Activated CD8-positive, alpha-beta T cell treated with anti-CD3 and anti-CD28 coated beads for 36 hours (primary cell): ENCODE results near the gene FOXK2. TPM values are rescaled to one million over a fixed set of nuclear protein-coding genes. Genes with fewer than 3 reads are reported as not detected.
"Not testable (repeated sequence)": the region's sequence is repeated elsewhere in the genome, so short reads cannot be mapped to it uniquely, and the experiment has no call there.

Experiments
- ATAC-seq: fragments of 200-7000 bp; cut with Tn5 transposase; one replicate; pipeline ENCODE4 v1.10.0; 2021; ENCODE audit warnings: mild to moderate bottlenecking, moderate library complexity
- CTCF ChIA-PET: fragments of 350-600 bp; sonication (Branson Sonifier 250); formaldehyde crosslinking; loops from one replicate; lab custom pipeline; 2021; ENCODE audit warnings: antibody characterized with exemption; lab: Charles Lee
- POLR2A ChIA-PET: fragments of 350-600 bp; sonication (Branson Sonifier 250); formaldehyde crosslinking; loops from one replicate; lab custom pipeline; 2021; ENCODE audit warnings: antibody characterized with exemption; lab: Charles Lee
- DNase-seq: peaks from one replicate; pipeline ENCODE4 v3.0.0-alpha.2; 2020
- H3K27ac Mint-ChIP-seq: one replicate; pipeline ENCODE4 v1.8.0; 2021; ENCODE audit warnings: mild to moderate bottlenecking, mixed read lengths
- H3K27me3 Mint-ChIP-seq: one replicate; pipeline ENCODE4 v1.8.0; 2021; ENCODE audit warnings: mixed read lengths
- H3K36me3 Mint-ChIP-seq: one replicate; pipeline ENCODE4 v1.8.0; 2021; ENCODE audit warnings: low read depth, mixed read lengths
- H3K4me1 Mint-ChIP-seq: one replicate; pipeline ENCODE4 v1.8.0; 2021; ENCODE audit warnings: low read depth, mixed read lengths
- H3K4me3 Mint-ChIP-seq: one replicate; pipeline ENCODE4 v1.8.0; 2021; ENCODE audit warnings: mild to moderate bottlenecking, moderate library complexity, mixed read lengths
- H3K9me3 Mint-ChIP-seq: one replicate; pipeline ENCODE4 v1.8.0; 2021; ENCODE audit warnings: mixed read lengths
- intact Hi-C: fragments of 100-400 bp; cut with micrococcal nuclease; formaldehyde crosslinking; loops from one replicate; pipeline ENCODE4 v1.10.0; 2022
- total RNA-seq, 2 experiments: library from RNA; stranded (reverse); gene quantifications; one replicate each; pipeline ENCODE4 v1.2.3, GENCODE V29; 2021
- TF ChIP-seq, protein P1 (sequence below): fragments of 200-600 bp; IDR thresholded peaks from one replicate; pipeline ENCODE4 v1.8.0; 2022; ENCODE audit warnings: antibody characterized with exemption, mild to moderate bottlenecking

Gene FOXK2
- total RNA-seq, 2 experiments from 2014 or later, result 55.6 to 59.5 TPM

DNA sequence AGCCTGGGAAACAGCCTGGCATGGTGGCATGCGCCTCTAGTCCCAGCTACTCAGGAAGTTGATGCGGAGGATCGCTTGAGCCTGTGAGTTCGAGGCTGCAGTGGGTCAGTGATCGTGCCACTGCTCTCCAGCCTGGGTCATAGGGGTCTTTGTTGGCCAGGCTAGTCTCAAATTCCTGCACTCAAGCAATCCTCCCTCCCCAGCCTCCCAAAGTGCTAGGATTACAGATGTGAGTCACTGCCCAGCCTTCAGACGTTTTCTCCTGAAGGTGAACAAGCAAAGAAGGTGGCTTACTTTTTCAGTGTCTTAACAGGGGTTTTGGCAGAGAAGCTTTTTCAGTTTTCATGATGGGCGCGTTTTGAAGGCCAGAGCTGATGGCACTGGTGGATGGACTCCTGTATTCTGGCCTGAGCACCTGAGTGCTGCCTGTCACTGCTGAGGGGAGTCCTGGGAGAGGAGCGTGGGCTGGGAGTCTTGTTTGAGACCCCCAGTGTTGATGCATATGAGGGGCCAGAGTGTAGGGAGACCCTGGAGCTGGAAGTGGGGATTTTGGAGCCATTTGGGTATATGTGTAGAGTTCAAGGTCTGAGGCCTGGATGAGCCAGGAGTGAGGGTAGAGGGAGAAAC is 41.4 kb downstream of the FOXK2 start:
- ChIA-PET CTCF (interaction anchor here (1.2 kb wide), 1 partner anchor 10 kb away, joined by 4 read pairs; no protein-coding TSS in a partner anchor), POLR2A (interaction anchor here (1.2 to 1.5 kb wide), 2 partner anchors 16 to 26 kb away, joined by 3 to 4 read pairs; no protein-coding TSS in a partner anchor)
- TF ChIP-seq, protein P1, sequence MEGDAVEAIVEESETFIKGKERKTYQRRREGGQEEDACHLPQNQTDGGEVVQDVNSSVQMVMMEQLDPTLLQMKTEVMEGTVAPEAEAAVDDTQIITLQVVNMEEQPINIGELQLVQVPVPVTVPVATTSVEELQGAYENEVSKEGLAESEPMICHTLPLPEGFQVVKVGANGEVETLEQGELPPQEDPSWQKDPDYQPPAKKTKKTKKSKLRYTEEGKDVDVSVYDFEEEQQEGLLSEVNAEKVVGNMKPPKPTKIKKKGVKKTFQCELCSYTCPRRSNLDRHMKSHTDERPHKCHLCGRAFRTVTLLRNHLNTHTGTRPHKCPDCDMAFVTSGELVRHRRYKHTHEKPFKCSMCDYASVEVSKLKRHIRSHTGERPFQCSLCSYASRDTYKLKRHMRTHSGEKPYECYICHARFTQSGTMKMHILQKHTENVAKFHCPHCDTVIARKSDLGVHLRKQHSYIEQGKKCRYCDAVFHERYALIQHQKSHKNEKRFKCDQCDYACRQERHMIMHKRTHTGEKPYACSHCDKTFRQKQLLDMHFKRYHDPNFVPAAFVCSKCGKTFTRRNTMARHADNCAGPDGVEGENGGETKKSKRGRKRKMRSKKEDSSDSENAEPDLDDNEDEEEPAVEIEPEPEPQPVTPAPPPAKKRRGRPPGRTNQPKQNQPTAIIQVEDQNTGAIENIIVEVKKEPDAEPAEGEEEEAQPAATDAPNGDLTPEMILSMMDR, result no peak
- Mint-ChIP-seq H3K36me3 (peaks cover 6% of the 10 kb centered on the region), H3K27ac (no peak overlapping the region), H3K27me3 (no peaks in the 10 kb centered on the region), H3K4me1 (peaks cover 28% of the 10 kb centered on the region), H3K9me3 (no peaks in the 10 kb centered on the region), H3K4me3 (no peak overlapping the region)
- intact Hi-C loops, result no loop called here
- no peak for ATAC-seq
- no peak for DNase-seq

DNA sequence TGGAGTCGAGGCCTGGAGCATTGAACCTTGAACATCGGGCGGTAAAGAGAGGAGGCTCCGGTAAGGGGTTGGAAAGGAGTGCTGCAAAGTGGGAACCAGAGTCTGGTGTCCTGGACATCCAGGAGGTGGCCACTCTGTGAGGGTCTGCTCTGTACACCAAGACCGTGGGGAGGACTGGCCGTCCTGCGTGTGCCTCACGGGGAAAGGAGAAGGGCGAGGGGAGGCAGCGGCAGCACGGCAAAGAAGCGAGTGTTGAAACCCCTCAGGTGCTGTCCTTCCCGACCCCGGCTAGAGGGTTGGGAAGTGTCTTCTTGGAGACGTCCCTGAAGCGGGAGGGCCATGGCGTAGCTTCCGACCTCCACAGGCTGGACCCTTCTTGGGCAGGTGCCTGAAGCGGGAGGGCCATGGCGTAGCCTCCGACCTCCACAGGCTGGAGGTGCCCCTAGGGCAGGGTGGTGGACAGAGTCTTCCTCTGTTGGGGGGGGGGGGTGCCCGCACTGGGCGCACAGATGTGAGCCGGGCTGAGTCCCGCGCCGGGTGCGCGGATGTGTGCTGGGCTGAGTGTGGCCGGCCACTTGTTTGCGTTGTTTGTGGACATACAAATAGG is 42.0 kb downstream of the FOXK2 start:
- POLR2A ChIA-PET, result interaction anchor here (1.5 kb wide), 1 partner anchor 17 kb away, joined by 4 read pairs; no protein-coding TSS in a partner anchor
- H3K27ac Mint-ChIP-seq, result no peak overlapping the region
- intact Hi-C loops, result no loop called here

DNA sequence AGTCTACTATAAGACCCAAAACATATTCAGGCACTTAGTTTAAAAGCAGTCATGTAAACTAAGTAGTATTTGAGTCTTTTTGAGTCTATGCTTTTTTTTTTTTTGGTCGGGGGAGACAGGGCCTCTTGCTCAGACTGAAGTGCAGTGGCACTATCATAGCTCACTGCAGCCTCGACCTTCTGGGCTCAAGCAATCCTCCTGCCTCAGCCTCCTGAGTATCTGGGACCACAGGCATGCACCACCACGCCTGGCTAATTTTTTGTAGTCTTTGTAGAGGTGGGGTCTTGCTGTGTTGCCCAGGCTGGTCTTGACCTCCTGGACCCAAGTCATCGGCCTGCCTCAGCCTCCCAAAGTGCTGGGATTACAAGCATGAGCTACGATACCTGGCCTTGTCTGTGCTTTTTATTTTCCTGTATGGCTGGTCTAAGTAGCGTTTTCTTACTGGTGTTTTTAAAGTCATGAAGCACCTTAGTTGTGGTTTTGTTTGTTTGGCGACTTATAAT is 43.2 kb downstream of the FOXK2 start:
- peaks cover 25% of the 10 kb centered on the region for H3K4me1 Mint-ChIP-seq
- H3K36me3 Mint-ChIP-seq, DNase-seq, ATAC-seq, H3K4me3 Mint-ChIP-seq, H3K27me3 Mint-ChIP-seq, intact Hi-C loops, H3K9me3 Mint-ChIP-seq, POLR2A ChIA-PET, H3K27ac Mint-ChIP-seq: not testable (repeated sequence)
- CTCF ChIA-PET, result interaction anchor here (0.9 kb wide), 1 partner anchor 8 kb away, joined by 3 read pairs; no protein-coding TSS in a partner anchor

More for the DNA sequence above, 42.0 kb downstream of the FOXK2 start:
- DNase-seq (no peak), ATAC-seq (no peak)
- Mint-ChIP-seq H3K27me3 (no peaks in the 10 kb centered on the region), H3K36me3 (peaks cover 6% of the 10 kb centered on the region), H3K9me3 (no peaks in the 10 kb centered on the region), H3K4me1 (peaks cover 28% of the 10 kb centered on the region), H3K4me3 (no peak overlapping the region)
- TF ChIP-seq, protein P1, result no peak
- CTCF ChIA-PET, result interaction anchor here (0.7 to 1.2 kb wide), 2 partner anchors 10 kb away, joined by 3 to 4 read pairs; no protein-coding TSS in a partner anchor

DNA sequence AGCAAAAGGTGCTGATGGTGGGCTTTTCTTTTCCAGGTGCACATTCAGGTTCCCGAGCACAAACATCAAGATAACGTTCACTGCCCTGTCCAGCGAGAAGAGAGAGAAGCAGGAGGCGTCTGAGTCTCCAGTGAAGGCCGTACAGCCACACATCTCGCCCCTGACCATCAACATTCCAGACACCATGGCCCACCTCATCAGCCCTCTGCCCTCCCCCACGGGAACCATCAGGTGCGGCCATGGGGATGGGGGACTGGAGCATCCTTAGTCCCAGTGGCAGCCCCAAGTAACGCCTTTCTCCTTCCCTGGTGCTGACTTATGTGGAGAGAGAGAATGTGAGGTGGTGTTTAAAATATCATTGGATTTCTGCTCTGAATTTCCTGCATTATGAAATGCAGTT is 43.8 kb downstream of the FOXK2 start:
- Mint-ChIP-seq H3K27ac (no peak overlapping the region), H3K36me3 (peaks cover 6% of the 10 kb centered on the region), H3K9me3 (no peaks in the 10 kb centered on the region), H3K4me3 (no peak overlapping the region), H3K27me3 (no peaks in the 10 kb centered on the region), H3K4me1 (peaks cover 21% of the 10 kb centered on the region)
- TF ChIP-seq, protein P1, result no peak
- ChIA-PET CTCF (no interaction called here), POLR2A (no interaction called here)
- ATAC-seq, result no peak
- intact Hi-C loops, result no loop called here
- no peak for DNase-seq

DNA sequence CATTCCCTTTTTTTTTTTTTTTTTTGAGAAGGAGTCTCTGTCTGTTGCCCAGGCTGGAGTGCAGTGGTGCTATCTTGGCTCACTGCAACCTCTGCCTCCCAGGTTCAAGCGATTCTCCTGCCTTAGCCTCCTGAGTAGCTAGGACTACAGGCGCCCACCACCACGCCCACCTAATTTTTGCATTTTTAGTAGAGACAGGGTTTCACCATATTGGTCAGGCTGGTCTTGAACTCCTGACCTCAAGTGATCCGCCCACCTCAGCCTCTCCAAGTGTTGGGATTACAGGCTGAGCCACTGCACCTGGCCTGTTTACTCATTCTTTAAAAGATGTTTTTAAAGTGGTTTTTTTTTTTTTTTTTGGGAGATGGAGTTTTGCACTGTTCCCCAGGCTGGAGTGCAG is 44.2 kb downstream of the FOXK2 start:
- ATAC-seq, H3K36me3 Mint-ChIP-seq, POLR2A ChIA-PET, CTCF ChIA-PET, H3K9me3 Mint-ChIP-seq, DNase-seq, H3K27me3 Mint-ChIP-seq, H3K4me3 Mint-ChIP-seq, intact Hi-C loops, H3K27ac Mint-ChIP-seq: not testable (repeated sequence)
- H3K4me1 Mint-ChIP-seq, result peaks cover 19% of the 10 kb centered on the region

DNA sequence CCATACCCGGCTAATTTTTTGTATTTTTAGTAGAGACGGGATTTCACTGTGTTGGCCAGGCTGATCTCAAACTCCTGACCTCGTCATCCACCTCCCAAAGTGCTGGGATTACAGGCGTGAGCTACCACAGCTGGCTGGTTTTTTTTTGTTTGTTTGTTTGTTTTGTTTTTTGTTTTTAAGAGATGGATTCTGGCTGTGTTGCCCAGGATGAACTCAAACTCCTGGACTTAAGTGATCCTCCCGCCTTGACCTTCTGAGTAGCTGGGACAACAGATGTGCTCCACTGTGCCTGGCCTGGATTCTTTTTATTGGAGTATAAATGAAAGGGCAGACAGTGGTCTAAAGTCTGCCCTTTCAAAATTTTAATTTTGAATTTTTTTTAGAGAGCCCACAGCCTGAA is 44.7 kb downstream of the FOXK2 start:
- no peak overlapping the region for H3K27ac Mint-ChIP-seq
- peaks cover 9% of the 10 kb centered on the region for H3K36me3 Mint-ChIP-seq
- intact Hi-C loops, result no loop called here
- CTCF ChIA-PET, result no interaction called here
- H3K27me3 Mint-ChIP-seq, result no peaks in the 10 kb centered on the region
- H3K9me3 Mint-ChIP-seq, result no peaks in the 10 kb centered on the region
- ATAC-seq (no peak), DNase-seq (no peak)
- POLR2A ChIA-PET, result no interaction called here
- no peak overlapping the region for H3K4me3 Mint-ChIP-seq
- TF ChIP-seq, protein P1, result no peak
- H3K4me1 Mint-ChIP-seq, result peaks cover 16% of the 10 kb centered on the region
